Retinal pigment epithelial cell (primary cell): ENCODE measurements around the gene RAP2B.
"Not testable (repeated sequence)": the region's sequence is repeated elsewhere in the genome, so short reads cannot be mapped to it uniquely, and the experiment has no call there.

Experiments
- DNase-seq: peaks from one replicate; pipeline ENCODE4 v3.0.0-alpha.2; 2010; ENCODE audit warnings: low read depth
- H3K4me3 ChIP-seq: 2 replicates; pipeline ENCODE4 v1.5.1; 2011; ENCODE audit warnings: mild to moderate bottlenecking, low read length, control low read depth, moderate library complexity
- CTCF ChIP-seq: conservative IDR thresholded peaks from 2 replicates; pipeline ENCODE4 v1.5.1; 2011; ENCODE audit warnings: low read depth, low read length, control low read depth, inconsistent platforms

RAP2B gene

GRCh38 chr3:153146191-153147053 is 15.6 kb upstream of the RAP2B start:
- no peak for DNase-seq
- no peak for TF ChIP-seq CTCF
- H3K4me3 ChIP-seq, result no peak overlapping the region

GRCh38 chr3:153150991-153151390 is 11.0 kb upstream of the RAP2B start:
- DNase-seq, result no peak
- no peak overlapping the region for H3K4me3 ChIP-seq
- no peak for TF ChIP-seq CTCF

- DNase-seq, H3K4me3 ChIP-seq: not testable (repeated sequence)
Measured at GRCh38 chr3:153155786-153156185, 6.2 kb upstream of the RAP2B start.

GRCh38 chr3:153158189-153158588 is 3.8 kb upstream of the RAP2B start:
- no peak overlapping the region for H3K4me3 ChIP-seq
- no peak for DNase-seq
- no peak for TF ChIP-seq CTCF

GRCh38 chr3:153158961-153159735 is 2.9 kb upstream of the RAP2B start:
- no peak overlapping the region for H3K4me3 ChIP-seq
- no peak for TF ChIP-seq CTCF
- no peak for DNase-seq

- TF ChIP-seq CTCF, result no peak
- no peak for DNase-seq
- H3K4me3 ChIP-seq, result peak overlapping the region; percentile 89
Measured at GRCh38 chr3:153159771-153160397, 2.1 kb upstream of the RAP2B start.

- TF ChIP-seq CTCF, result no peak
- peak overlapping the region; percentile 89 for H3K4me3 ChIP-seq
- peak; percentile 54 for DNase-seq
Measured at GRCh38 chr3:153160451-153161137, 1.4 kb upstream of the RAP2B start.
